Esophagus squamous epithelium (tissue), 4 donors: ENCODE measurements around the gene CCDC87.

Experiments used
- POLR2A ChIP-seq, 4 donors: fragments of 450-650 bp; IDR thresholded peaks; one replicate each; pipeline ENCODE4 v1.6.1; 2017; ENCODE audit warnings: antibody characterized with exemption in 4 of 4, mild to moderate bottlenecking in 4 of 4, moderate library complexity in 3 of 4
- TF ChIP-seq, protein P1 (sequence below), 6 experiments: fragments of 450-650 bp in 4 of 6; fragments of 200-600 bp in 2 of 6; sonication (generic) in 2 of 6; IDR thresholded peaks; one replicate each; pipeline ENCODE4 v1.5.1; 2016 to 2019; ENCODE audit warnings: antibody characterized with exemption in 6 of 6, mild to moderate bottlenecking in 4 of 6, moderate library complexity in 4 of 6

DNA sequence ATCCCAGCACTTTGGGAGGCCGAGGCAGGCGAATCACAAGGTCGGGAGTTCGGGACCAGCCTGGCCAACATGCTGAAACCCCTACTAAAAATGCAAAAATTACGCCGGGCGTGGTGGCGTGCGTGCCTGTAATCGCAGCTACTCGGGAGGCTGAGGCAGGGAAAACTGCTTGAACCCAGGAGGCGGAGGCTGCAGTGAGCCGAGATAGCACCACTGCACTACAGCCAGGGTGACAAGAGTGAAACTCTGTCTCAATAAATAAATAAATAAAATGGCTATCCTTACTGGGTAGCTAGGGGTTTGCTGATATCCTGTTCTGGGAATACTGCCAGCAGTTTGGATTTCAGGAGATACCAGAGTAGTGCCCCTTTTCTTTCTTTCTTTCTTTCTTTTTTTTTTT, 21.2 kb upstream of the CCDC87 start:
- TF ChIP-seq, protein P1, sequence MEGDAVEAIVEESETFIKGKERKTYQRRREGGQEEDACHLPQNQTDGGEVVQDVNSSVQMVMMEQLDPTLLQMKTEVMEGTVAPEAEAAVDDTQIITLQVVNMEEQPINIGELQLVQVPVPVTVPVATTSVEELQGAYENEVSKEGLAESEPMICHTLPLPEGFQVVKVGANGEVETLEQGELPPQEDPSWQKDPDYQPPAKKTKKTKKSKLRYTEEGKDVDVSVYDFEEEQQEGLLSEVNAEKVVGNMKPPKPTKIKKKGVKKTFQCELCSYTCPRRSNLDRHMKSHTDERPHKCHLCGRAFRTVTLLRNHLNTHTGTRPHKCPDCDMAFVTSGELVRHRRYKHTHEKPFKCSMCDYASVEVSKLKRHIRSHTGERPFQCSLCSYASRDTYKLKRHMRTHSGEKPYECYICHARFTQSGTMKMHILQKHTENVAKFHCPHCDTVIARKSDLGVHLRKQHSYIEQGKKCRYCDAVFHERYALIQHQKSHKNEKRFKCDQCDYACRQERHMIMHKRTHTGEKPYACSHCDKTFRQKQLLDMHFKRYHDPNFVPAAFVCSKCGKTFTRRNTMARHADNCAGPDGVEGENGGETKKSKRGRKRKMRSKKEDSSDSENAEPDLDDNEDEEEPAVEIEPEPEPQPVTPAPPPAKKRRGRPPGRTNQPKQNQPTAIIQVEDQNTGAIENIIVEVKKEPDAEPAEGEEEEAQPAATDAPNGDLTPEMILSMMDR (IDR thresholded peaks at IDR 0.05): no peak
- TF ChIP-seq POLR2A (IDR thresholded peaks at IDR 0.05): no peak
